K562 (cell line): ENCODE measurements around the gene FOS. TPM values are rescaled to one million over a fixed set of nuclear protein-coding genes. Genes with fewer than 3 reads are reported as not detected.
A peak's percentile ranks its signal among the peaks of the same experiment; 100 is the strongest.

Experiments
- ARHGAP35 ChIP-seq: fragments of 450-650 bp; IDR thresholded peaks from 2 replicates; pipeline ENCODE4 v1.6.1; 2018; ENCODE audit not compliant: partially characterized antibody
- KLF16 ChIP-seq: IDR thresholded peaks from 2 replicates; pipeline ENCODE4 v1.6.1; 2016; ENCODE audit warnings: antibody characterized with exemption
- PHF21A ChIP-seq: fragments of 450-650 bp; IDR thresholded peaks from 2 replicates; pipeline ENCODE4 v1.6.1; 2017; ENCODE audit warnings: low read depth, borderline replicate concordance
- SAFB2 ChIP-seq: fragments of 200-400 bp; formaldehyde crosslinking; IDR thresholded peaks from 2 replicates; pipeline ENCODE4 v1.6.1; 2018; ENCODE audit warnings: borderline replicate concordance, low read length, low read depth, moderate library complexity; ENCODE audit not compliant: severe bottlenecking
- SRSF9 ChIP-seq: fragments of 200-400 bp; formaldehyde crosslinking; IDR thresholded peaks from 2 replicates; pipeline ENCODE4 v1.6.1; 2017; ENCODE audit warnings: low read depth, low read length, borderline replicate concordance
- TAF9B ChIP-seq: fragments of 450-650 bp; IDR thresholded peaks from 2 replicates; pipeline ENCODE4 v1.6.1; 2018; ENCODE audit warnings: mild to moderate bottlenecking; ENCODE audit not compliant: partially characterized antibody
- TCF7L2 ChIP-seq: fragments of 150-350 bp; IDR thresholded peaks from 2 replicates; pipeline ENCODE4 v1.6.1; 2016; ENCODE audit warnings: low read depth, mild to moderate bottlenecking, low read length, moderate library complexity
- ZFP30 ChIP-seq: fragments of 250-450 bp; sonication (Bioruptor Pico); IDR thresholded peaks from 2 replicates; pipeline ENCODE4 v1.8.0; 2022; ENCODE audit warnings: moderate library complexity, mild to moderate bottlenecking, inconsistent platforms, borderline replicate concordance
- ZNF263 ChIP-seq: sonication (generic); formaldehyde crosslinking; IDR thresholded peaks from 2 replicates; pipeline ENCODE4 v1.8.0; 2022; ENCODE audit warnings: mild to moderate bottlenecking, missing genetic modification reagents, borderline replicate concordance
- ZNF3 ChIP-seq: fragments of 250-450 bp; sonication (Bioruptor Pico); IDR thresholded peaks from 2 replicates; pipeline ENCODE4 v1.5.0; 2021; ENCODE audit warnings: mild to moderate bottlenecking, moderate library complexity
- ZNF79 ChIP-seq: fragments of 250-450 bp; sonication (Bioruptor Pico); IDR thresholded peaks from 2 replicates; pipeline ENCODE4 v1.4.0; 2020; ENCODE audit warnings: low read depth, mild to moderate bottlenecking, moderate library complexity
- polyA plus RNA-seq, 8 experiments: library from polyadenylated mRNA; depleted of rRNA in 4 of 8; stranded (reverse) in 5 of 8; unstranded in 3 of 8; fragments of >200 nt; fragmentation: Nextera tagmentation in 2 of 8; fragmentation: Illumina TruSeq in 1 of 8; extraction: Ambion mirVana in 2 of 8; extraction: Trizol in 1 of 8; gene quantifications; 2 replicates each; pipeline versions ENCODE4 v1.2.1 to v1.2.3, GENCODE V29; 2011 to 2014; ENCODE audit warnings: inconsistent platforms in 1 of 8, missing spikeins in 1 of 8
- total RNA-seq, 7 experiments: library from RNA; depleted of rRNA in 6 of 7; stranded (reverse); fragments of >200 nt in 6 of 7; fragmentation: Illumina TruSeq in 2 of 7; extraction: Trizol in 2 of 7; gene quantifications; 2 replicates each; pipeline versions ENCODE4 v1.2.1 to v1.2.3, GENCODE V29; 2011 to 2021; ENCODE audit warnings: low replicate concordance in 1 of 7
- TF ChIP-seq, protein P1 (sequence below): sonication (generic); formaldehyde crosslinking; IDR thresholded peaks from 2 replicates; pipeline ENCODE4 v1.8.0; 2022; ENCODE audit warnings: mild to moderate bottlenecking, missing genetic modification reagents
- TF ChIP-seq, protein P2 (sequence below): fragments of 450-650 bp; conservative IDR thresholded peaks from 2 replicates; pipeline ENCODE4 v1.6.1; 2016; ENCODE audit warnings: missing genetic modification characterization, low read depth, mild to moderate bottlenecking, control low read depth, missing compliant biosample characterization
- TF ChIP-seq, protein P3 (sequence below): fragments of 250-450 bp; sonication (Bioruptor Pico); IDR thresholded peaks from 2 replicates; pipeline ENCODE4 v1.5.0; 2021; ENCODE audit warnings: mild to moderate bottlenecking, moderate library complexity
- TF ChIP-seq, protein P4 (sequence below), 2 experiments: fragments of 250-450 bp in 1 of 2; fragments of 450-650 bp in 1 of 2; sonication (Bioruptor Pico) in 1 of 2; IDR thresholded peaks; 2 replicates each; pipeline versions ENCODE4 v1.6.1 to v1.8.0; 2016 to 2021; ENCODE audit warnings: mild to moderate bottlenecking in 2 of 2, moderate library complexity in 2 of 2, missing compliant biosample characterization in 1 of 2, missing genetic modification characterization in 1 of 2
- TF ChIP-seq, protein P5 (sequence below): IDR thresholded peaks from 2 replicates; pipeline ENCODE4 v1.6.1; 2011; ENCODE audit not compliant: insufficient read length; ENCODE audit errors: extremely low read depth
- TF ChIP-seq, protein P6 (sequence below): fragments of 450-650 bp; conservative IDR thresholded peaks from 2 replicates; pipeline ENCODE4 v1.6.1; 2016; ENCODE audit warnings: missing genetic modification characterization, low read depth, mild to moderate bottlenecking, missing compliant biosample characterization, moderate library complexity

The FOS gene
- total and polyA plus RNA-seq, 9 of the 15 experiments (the other 6 are each of a cell fraction or from before 2014, with no cell fraction given) = 0.54 to 13.8 (median 8.9) TPM

DNA sequence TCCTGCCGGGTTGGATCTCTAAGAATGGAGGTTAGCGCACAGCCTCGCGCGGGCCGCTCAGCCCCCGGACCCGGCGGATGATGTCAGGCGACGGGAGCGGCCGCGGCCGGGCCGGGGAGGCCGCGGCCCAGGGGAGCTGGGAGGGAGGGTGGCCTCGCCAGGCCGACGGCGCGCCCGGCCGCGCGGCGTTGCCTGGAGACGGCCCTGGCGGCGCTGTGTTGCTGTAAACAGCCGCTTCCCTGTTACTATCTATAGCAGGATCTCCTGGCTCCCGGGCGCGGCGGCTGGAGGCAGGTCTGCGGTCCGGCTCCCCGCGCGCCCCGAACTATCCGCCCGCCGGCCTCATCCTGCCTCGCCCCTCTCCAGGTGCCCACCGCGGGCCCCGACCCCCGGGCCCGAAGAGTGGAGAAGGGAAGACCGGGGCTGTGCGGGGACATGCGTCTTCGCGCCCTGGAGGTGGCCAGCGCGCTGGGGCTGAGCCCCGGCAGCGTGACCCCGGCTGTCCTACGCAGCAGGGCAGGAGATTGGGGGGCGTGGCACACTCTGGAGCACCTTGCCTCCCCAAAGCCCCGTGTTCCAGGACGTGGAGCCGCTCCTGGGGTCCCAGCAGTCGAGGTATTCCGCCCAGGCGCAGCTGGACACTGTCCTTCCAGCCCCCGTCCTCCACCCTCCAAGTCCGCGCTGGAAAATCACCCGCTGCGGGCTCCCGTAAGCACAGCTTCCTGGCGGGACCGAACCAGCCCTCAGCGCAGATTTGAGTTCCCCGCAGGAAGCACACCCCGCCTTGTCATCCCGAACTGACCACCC, 1.4 kb upstream of the FOS start (continued):
- TF ChIP-seq, protein P1, sequence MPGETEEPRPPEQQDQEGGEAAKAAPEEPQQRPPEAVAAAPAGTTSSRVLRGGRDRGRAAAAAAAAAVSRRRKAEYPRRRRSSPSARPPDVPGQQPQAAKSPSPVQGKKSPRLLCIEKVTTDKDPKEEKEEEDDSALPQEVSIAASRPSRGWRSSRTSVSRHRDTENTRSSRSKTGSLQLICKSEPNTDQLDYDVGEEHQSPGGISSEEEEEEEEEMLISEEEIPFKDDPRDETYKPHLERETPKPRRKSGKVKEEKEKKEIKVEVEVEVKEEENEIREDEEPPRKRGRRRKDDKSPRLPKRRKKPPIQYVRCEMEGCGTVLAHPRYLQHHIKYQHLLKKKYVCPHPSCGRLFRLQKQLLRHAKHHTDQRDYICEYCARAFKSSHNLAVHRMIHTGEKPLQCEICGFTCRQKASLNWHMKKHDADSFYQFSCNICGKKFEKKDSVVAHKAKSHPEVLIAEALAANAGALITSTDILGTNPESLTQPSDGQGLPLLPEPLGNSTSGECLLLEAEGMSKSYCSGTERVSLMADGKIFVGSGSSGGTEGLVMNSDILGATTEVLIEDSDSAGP (CRISPR knock-in tag) = no peak
- TF ChIP-seq SRSF9 (no peak), ZNF263 (CRISPR knock-in tag) (0 out of 2 replicates have a peak, but pooled peaks have one; percentile 35), KLF16 (no peak), ARHGAP35 (no peak), TAF9B (no peak), ZFP30 (CRISPR knock-in tag) (no peak), ZNF3 (no peak), ZNF79 (CRISPR knock-in tag) (no peak), PHF21A (0 out of 2 replicates have a peak, but pooled peaks have one; percentile 18), SAFB2 (no peak), TCF7L2 (no peak)
- TF ChIP-seq, protein P2, sequence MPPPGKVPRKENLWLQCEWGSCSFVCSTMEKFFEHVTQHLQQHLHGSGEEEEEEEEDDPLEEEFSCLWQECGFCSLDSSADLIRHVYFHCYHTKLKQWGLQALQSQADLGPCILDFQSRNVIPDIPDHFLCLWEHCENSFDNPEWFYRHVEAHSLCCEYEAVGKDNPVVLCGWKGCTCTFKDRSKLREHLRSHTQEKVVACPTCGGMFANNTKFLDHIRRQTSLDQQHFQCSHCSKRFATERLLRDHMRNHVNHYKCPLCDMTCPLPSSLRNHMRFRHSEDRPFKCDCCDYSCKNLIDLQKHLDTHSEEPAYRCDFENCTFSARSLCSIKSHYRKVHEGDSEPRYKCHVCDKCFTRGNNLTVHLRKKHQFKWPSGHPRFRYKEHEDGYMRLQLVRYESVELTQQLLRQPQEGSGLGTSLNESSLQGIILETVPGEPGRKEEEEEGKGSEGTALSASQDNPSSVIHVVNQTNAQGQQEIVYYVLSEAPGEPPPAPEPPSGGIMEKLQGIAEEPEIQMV (tag) = no peak
- TF ChIP-seq, protein P3, sequence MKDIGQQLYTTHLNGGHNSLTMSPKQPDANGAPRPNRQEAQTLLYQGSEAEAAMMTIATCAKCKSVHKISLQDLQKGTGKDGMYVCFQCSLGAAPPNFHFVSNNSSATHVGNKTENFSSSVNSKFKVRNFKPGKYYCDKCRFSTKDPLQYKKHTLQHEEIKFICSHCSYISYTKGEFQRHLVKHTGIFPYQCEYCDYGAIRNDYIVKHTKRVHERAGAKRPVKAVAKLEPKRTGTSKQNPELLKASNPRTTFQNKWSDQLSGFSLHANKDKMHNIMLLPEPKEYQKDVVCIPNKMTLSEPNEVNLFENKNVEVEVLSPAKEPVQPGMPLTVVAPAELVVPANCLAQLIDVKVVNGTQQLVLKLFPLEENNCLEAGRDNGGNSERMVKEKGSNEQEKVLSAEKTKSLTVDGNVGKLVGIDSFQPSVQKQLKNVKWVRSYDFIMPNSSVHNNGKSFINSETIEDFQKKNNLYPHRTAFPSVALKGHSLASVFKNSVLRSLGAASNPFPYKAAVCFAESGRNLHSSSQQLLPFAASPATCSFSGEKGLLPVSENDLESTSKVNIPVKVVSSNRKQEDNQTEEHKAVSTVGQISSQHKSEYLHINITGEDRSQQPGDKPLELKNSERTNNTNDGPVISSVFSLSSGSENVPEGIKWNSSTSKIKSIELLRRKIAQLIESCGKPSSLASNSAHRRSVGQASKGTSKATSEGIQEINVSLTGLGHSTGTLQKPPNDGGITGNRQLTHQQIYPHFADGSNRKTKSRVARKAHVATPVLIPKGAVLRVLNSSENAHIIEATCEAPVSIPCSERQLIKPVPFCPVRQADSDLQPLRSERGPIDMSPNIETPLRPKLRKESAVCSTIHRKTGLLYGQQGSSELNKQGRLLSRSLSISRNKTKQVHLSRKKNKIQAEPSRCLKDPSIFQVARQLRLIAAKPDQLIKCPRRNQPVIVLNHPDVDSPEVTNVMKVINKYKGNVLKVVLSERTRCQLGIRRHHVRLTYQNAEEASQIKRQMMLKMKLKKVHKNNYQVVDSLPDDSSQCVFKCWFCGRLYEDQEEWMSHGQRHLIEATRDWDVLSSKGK (CRISPR knock-in tag) = no peak
- TF ChIP-seq, protein P4, sequence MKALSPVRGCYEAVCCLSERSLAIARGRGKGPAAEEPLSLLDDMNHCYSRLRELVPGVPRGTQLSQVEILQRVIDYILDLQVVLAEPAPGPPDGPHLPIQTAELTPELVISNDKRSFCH (CRISPR knock-in tag; IDR thresholded peaks at IDR 0.05) = no peak
- TF ChIP-seq, protein P4 (tag; IDR thresholded peaks at IDR 0.05) = no peak
- TF ChIP-seq, protein P5, sequence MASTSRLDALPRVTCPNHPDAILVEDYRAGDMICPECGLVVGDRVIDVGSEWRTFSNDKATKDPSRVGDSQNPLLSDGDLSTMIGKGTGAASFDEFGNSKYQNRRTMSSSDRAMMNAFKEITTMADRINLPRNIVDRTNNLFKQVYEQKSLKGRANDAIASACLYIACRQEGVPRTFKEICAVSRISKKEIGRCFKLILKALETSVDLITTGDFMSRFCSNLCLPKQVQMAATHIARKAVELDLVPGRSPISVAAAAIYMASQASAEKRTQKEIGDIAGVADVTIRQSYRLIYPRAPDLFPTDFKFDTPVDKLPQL = no peak
- TF ChIP-seq, protein P6, sequence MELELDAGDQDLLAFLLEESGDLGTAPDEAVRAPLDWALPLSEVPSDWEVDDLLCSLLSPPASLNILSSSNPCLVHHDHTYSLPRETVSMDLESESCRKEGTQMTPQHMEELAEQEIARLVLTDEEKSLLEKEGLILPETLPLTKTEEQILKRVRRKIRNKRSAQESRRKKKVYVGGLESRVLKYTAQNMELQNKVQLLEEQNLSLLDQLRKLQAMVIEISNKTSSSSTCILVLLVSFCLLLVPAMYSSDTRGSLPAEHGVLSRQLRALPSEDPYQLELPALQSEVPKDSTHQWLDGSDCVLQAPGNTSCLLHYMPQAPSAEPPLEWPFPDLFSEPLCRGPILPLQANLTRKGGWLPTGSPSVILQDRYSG (tag) = no peak
